Large intestine (tissue), 12 donors: ENCODE data around the gene MRPS17. TPM values are rescaled to one million over a fixed set of nuclear protein-coding genes. Genes with fewer than 3 reads are reported as not detected.

Source experiments
- DNase-seq, 2 donors: peaks; one replicate each; pipeline versions ENCODE4 v3.0.0 to v3.0.0-alpha.2; 2013
- H3K27ac ChIP-seq: one replicate; pipeline ENCODE4 v1.5.1; 2013; ENCODE audit warnings: low read length
- H3K27me3 ChIP-seq: 2 replicates; pipeline ENCODE4 v1.6.1; 2013; ENCODE audit warnings: low read length; ENCODE audit not compliant: control insufficient read depth, insufficient read depth
- H3K36me3 ChIP-seq: 2 replicates; pipeline ENCODE4 v1.6.1; 2013; ENCODE audit warnings: low read length; ENCODE audit not compliant: control insufficient read depth, insufficient read depth
- H3K4me1 ChIP-seq: one replicate; pipeline ENCODE4 v1.6.1; 2013; ENCODE audit warnings: low read length; ENCODE audit not compliant: control insufficient read depth, insufficient read depth
- H3K4me3 ChIP-seq: one replicate; pipeline ENCODE4 v1.5.1; 2013; ENCODE audit warnings: low read length
- H3K9me3 ChIP-seq: one replicate; pipeline ENCODE4 v1.6.1; 2013; ENCODE audit warnings: mild to moderate bottlenecking, low read depth, low read length, moderate library complexity; ENCODE audit not compliant: control insufficient read depth
- WGBS: methylation state at CpG from one replicate; pipeline ENCODE4 v1.1.5; 2013; ENCODE audit warnings: low lambda C conversion rate; ENCODE audit not compliant: insufficient coverage; 5-methylcytosine and 5-hydroxymethylcytosine counted together
- long read RNA-seq, 11 donors: transcript quantifications; one replicate each; lab custom pipeline, GENCODE V29; 2026
- polyA plus RNA-seq: library from polyadenylated mRNA; unstranded; fragments of 120-200 nt; gene quantifications from one replicate; pipeline ENCODE4 v1.2.1, GENCODE V29; 2013

MRPS17 gene
- 15.3 TPM for polyA plus RNA-seq
- long read RNA-seq, donor 1, transcript MRPS17-201 (3 exons, 1,845 nt), result major isoform, 7 of 7 reads
- long read RNA-seq, donor 1, partial matches to known transcripts, result 0 of 7 reads
- long read RNA-seq, donor 1, other reads (novel, unspliced or antisense), result 0 of 7 reads
- long read RNA-seq, donor 2, transcript MRPS17-201 (3 exons, 1,845 nt), result major isoform, 21 of 22 reads
- long read RNA-seq, donor 2, partial matches to known transcripts, result 0 of 22 reads
- long read RNA-seq, donor 2, other reads (novel, unspliced or antisense), result 0 of 22 reads
- long read RNA-seq, donor 3, transcript MRPS17-201 (3 exons, 1,845 nt), result major isoform, 34 of 47 reads
- long read RNA-seq, donor 3, partial matches to known transcripts, result 12 of 47 reads
- long read RNA-seq, donor 3, other reads (novel, unspliced or antisense), result 0 of 47 reads
- long read RNA-seq, donor 4, partial matches to known transcripts, result 0 of 1 reads
- long read RNA-seq, donor 4, other reads (novel, unspliced or antisense), result 0 of 1 reads
- long read RNA-seq, donor 5, transcript MRPS17-201 (3 exons, 1,845 nt), result major isoform, 11 of 11 reads
- long read RNA-seq, donor 5, partial matches to known transcripts, result 0 of 11 reads
- long read RNA-seq, donor 5, other reads (novel, unspliced or antisense), result 0 of 11 reads
- long read RNA-seq, donor 6, transcript MRPS17-201 (3 exons, 1,845 nt), result major isoform, 9 of 10 reads
- long read RNA-seq, donor 6, partial matches to known transcripts, result 0 of 10 reads
- long read RNA-seq, donor 6, other reads (novel, unspliced or antisense), result 0 of 10 reads
- long read RNA-seq, donor 7, transcript MRPS17-201 (3 exons, 1,845 nt), result major isoform, 7 of 7 reads
- long read RNA-seq, donor 7, partial matches to known transcripts, result 0 of 7 reads
- long read RNA-seq, donor 7, other reads (novel, unspliced or antisense), result 0 of 7 reads
- long read RNA-seq, donor 8, transcript MRPS17-201 (3 exons, 1,845 nt), result major isoform, 26 of 65 reads
- long read RNA-seq, donor 8, partial matches to known transcripts, result 39 of 65 reads
- long read RNA-seq, donor 8, other reads (novel, unspliced or antisense), result 0 of 65 reads
- long read RNA-seq, donor 9, transcript MRPS17-201 (3 exons, 1,845 nt), result major isoform, 15 of 22 reads
- long read RNA-seq, donor 9, partial matches to known transcripts, result 7 of 22 reads
- long read RNA-seq, donor 9, other reads (novel, unspliced or antisense), result 0 of 22 reads
- long read RNA-seq, donor 10, transcript MRPS17-201 (3 exons, 1,845 nt), result major isoform, 22 of 23 reads
- long read RNA-seq, donor 10, partial matches to known transcripts, result 0 of 23 reads
- long read RNA-seq, donor 10, other reads (novel, unspliced or antisense), result 0 of 23 reads
- long read RNA-seq, donor 11, transcript MRPS17-201 (3 exons, 1,845 nt), result major isoform, 11 of 16 reads
- long read RNA-seq, donor 11, partial matches to known transcripts, result 5 of 16 reads
- long read RNA-seq, donor 11, other reads (novel, unspliced or antisense), result 0 of 16 reads

DNA sequence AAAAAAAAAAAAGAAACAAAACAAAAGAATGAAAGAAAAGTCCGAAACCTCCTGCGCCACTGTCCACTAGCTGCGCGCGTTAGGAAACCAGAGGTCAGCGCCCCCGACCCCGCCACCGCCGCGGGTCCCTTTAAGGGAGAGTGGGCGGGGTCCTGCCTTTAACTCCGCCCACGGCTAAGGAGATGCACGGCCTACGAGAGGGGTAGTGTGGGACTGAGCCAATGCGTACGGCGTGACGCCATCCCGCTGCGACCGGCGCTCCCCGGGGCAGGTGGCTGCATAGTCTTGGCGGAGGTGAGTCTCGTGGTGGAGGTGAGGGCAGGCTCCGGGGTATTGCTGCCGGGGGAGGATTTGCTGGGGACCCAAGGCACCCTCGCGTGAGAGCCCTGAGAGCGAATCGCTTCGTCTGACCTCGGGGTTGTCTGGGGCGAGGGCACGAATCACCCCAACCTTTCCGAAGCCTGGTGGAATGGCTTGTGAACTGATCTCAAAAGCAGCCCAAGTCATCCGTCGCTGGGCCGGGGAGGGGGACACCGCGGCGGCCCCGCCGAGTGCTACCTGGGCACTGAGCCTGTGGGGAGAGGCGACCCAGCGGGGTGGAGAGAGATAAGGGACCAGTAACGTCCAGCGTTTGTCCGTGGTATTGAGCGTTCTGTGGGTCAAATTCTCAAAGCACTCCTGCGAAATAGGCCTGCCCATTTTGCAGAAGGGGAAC is at the start of gene MRPS17:
MRPS17 (plus strand) TSS at position 241 of the 715 bp plus-strand sequence. CDS start 1,319 bp downstream, outside the sequence.
- no CpG with 5 or more reads among the region's 53 CpGs for WGBS
- Histone ChIP-seq H3K9me3 (peaks cover 3% of the 10 kb centered on the region), H3K27ac (peak within 1 kb of the TSS; percentile 75), H3K36me3 (peaks cover 13% of the 10 kb centered on the region), H3K4me1 (no peaks in the 10 kb centered on the region), H3K27me3 (no peaks in the 10 kb centered on the region), H3K4me3 (peak within 1 kb of the TSS; percentile 97)
- peak; percentile 95 for DNase-seq

DNA sequence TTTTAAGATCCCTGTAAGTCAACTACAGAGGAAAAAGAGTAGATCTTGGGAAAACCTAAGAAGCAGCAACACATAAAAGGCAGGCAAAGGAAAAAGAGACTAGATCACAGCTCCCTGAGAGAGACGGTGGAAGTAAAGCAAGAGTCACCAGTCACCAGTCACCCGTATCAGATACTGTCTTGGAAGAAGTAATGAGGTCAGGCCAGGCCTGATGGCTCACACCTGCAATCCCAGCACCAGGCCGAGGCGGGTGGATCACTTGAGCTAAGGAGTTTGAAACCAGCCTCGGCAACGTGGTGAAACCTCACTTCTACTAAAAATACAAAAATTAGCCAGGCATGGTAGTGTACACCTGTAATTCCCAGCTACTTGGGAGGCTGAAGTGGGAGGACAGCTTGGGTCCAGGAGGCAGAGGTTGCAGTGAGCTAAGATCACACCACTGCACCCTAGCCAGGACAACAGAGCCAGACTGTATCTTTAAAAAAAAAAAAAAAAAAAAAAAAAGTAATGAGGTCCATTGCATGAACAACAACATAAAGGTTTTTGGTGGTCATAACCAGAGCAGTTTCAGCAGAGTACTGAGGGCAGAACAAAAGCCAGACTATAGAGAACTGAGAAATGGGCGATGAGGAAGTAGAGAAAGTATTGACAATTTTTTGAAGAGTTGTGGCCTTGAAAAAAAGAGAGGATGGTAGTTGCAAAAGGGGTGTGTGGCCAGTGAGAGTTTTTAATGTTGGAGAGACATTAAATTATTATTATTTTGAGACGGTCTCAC is 47.5 kb upstream of the MRPS17 start:
- no peaks in the 10 kb centered on the region for H3K27me3 ChIP-seq

DNA sequence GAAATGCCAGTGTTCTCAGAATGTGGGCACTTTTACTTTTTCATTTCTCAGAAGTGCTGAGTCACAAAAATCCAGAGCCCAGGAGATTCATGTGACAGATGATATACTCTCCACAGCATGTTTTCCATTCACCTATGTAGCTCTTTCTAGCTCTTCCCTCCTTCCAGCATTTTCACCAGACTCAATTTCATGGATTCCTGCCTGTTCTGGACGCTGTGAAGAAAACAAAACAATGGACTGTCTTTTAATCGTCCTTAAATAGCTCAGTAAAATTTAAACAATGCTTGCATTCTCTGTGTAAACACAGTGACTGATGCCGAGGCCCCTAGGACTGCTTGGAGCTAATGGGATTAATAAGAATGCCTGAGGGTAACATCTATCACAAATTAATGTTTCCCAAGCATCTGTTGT is 38.9 kb upstream of the MRPS17 start:
- Histone ChIP-seq H3K27ac (no peak overlapping the region), H3K9me3 (no peaks in the 10 kb centered on the region), H3K36me3 (peaks cover 25% of the 10 kb centered on the region), H3K4me1 (no peaks in the 10 kb centered on the region), H3K27me3 (no peaks in the 10 kb centered on the region), H3K4me3 (no peak overlapping the region)
- DNase-seq, result no peak
- no CpG with 5 or more reads among the region's 3 CpGs for WGBS

More for the DNA sequence above, 47.5 kb upstream of the MRPS17 start:
- no peaks in the 10 kb centered on the region for H3K4me1 ChIP-seq
- no peak overlapping the region for H3K4me3 ChIP-seq
- H3K9me3 ChIP-seq, result peaks cover 3% of the 10 kb centered on the region
- WGBS, result 100% methylated on average over 1 of the region's 8 CpGs
- DNase-seq, result no peak
- H3K36me3 ChIP-seq, result peaks cover 13% of the 10 kb centered on the region
- no peak overlapping the region for H3K27ac ChIP-seq

DNA sequence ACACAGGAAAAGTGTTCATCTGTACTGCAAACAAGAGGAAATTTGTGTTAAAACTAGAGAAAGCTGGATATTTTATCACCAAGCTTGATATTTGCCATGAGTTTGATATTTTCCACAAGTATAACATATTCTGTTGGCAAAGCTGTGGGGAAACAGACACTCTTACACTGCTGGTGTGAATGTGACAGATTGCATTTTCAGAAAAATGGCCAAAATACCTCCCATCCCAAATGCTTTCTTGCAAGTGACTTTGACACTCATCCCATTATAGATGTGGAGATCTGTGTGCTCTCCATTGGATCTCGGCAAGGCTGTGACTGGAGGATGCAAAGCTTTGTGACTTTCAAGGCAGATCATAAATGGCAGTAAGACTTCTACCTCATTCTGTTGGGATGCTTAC is 33.9 kb upstream of the MRPS17 start:
- no peak overlapping the region for H3K4me3 ChIP-seq
- no peak overlapping the region for H3K27ac ChIP-seq
- no peaks in the 10 kb centered on the region for H3K4me1 ChIP-seq
- H3K36me3 ChIP-seq, result peaks cover 15% of the 10 kb centered on the region
- no peaks in the 10 kb centered on the region for H3K9me3 ChIP-seq
- no peaks in the 10 kb centered on the region for H3K27me3 ChIP-seq
- no peak for DNase-seq
- WGBS, result no CpG with 5 or more reads among the region's 1 CpG

DNA sequence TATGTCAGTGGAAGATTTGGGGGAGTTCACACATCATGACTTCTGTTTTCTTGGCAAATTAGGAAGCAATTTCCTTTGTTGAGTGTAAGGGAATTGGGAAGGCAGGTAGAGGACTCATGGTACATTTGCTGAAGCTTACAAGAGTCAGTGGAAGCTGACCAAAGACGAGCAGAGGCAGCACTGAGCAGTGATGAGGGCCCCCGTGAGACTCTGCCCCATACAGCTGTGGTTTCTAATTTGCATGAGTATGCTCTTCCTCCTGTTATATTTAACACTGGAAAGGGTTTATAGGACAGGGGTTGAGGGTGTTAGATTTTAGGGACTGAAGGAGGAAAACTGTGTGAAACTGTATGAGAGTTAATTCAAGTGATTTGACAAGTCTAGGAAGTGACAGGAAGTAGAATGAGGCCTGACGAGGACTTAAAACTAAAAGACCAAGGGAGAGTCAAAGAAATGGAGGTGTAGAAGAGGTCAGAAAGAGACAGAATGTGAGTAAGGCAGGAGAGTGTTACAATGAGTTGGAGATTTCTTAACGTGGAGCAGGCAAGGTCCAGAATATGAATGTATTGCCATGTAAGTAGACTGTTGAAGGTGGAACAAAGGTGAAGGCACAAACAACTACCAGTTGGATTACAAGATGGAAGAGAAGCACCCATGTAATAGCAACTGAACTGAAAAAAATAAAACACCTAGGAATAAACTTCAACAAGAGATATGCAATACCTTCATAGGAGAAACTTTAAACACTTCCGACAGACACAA is 23.5 kb upstream of the MRPS17 start:
- Histone ChIP-seq H3K36me3 (peaks cover 6% of the 10 kb centered on the region), H3K27ac (no peak overlapping the region), H3K4me1 (no peaks in the 10 kb centered on the region), H3K9me3 (no peaks in the 10 kb centered on the region), H3K27me3 (no peaks in the 10 kb centered on the region), H3K4me3 (no peak overlapping the region)
- WGBS, result no CpG with 5 or more reads among the region's 5 CpGs
- no peak for DNase-seq

DNA sequence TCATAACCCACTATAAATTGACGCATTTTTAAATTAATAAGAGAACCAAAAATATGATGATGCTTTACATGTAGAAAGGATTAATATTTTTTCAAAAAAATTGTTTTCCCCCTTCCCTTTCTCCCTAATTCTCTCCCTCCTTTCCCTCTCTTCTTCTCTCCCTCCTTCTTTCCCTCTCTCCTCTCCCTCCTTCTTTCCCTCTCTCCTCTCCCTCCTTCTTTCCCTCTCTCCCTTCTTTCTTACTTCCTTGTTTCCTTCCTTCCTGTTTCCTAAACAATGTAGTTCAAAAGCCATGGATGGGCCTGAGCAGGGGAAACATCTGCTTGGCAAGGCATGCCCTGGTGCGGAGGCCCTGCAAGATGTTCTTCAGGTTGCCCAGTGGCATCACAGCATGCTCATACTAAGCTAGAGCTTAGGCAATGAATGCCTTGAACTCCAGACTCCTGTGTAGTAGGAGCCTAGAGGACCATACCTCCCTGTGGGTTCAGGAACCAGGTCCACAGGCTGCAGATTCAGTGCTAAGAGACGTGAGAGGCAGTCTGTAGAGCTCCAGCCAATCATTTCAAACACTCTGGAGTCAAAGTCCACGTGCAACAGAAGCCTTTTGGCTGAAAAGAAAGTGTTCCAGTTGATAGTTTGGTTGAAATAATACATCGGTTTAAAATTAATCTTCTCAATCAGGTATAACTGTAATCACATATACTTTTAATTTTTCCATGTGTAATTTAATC is 20.1 kb upstream of the MRPS17 start:
- 94% methylated on average over 2 of the region's 5 CpGs for WGBS
- Histone ChIP-seq H3K27ac (no peak overlapping the region), H3K36me3 (no peaks in the 10 kb centered on the region), H3K4me1 (no peaks in the 10 kb centered on the region), H3K4me3 (no peak overlapping the region), H3K27me3 (no peaks in the 10 kb centered on the region), H3K9me3 (no peaks in the 10 kb centered on the region)
- DNase-seq, result no peak

DNA sequence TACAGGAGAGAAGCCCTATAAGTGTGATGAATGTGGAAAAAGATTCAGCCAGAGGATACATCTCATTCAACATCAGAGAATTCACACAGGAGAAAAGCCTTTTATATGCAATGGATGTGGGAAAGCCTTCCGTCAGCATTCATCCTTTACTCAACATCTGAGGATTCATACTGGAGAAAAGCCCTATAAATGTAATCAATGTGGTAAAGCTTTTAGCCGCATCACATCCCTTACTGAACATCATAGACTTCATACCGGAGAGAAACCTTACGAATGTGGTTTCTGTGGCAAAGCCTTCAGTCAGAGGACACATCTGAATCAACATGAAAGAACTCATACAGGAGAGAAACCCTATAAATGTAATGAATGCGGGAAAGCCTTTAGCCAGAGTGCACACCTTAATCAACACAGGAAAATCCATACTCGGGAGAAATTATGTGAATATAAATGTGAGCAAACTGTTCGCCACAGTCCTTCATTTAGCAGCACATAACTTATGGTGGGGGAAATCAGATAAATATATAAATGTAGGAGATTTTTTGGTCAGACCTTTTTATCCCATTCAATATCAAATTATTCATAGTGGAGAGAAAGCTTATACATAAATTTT is 12.1 kb upstream of the MRPS17 start:
- Histone ChIP-seq H3K4me3 (no peak overlapping the region), H3K9me3 (peaks cover 8% of the 10 kb centered on the region), H3K36me3 (peaks cover 4% of the 10 kb centered on the region), H3K4me1 (no peaks in the 10 kb centered on the region), H3K27ac (no peak overlapping the region), H3K27me3 (no peaks in the 10 kb centered on the region)
- WGBS, result 100% methylated on average over 4 of the region's 7 CpGs
- no peak for DNase-seq

DNA sequence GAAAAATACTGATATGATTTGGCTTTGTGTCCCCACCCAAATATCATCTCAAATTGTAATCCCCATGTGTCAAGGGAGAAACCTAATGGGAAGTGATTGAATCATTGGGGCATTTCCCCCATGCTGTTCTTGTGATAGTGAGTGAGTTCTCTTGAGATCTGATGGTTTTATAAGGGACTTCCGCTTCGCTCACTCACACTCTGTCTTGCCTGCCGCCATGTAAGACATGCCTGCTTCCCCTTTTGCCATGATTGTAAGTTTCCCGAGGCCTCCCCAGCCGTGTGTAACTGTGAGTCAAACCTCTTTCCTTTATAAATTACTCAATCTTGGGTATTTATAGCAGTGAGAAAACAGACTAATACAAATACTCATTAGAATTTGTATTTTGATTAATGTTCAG is 5.1 kb upstream of the MRPS17 start:
- Histone ChIP-seq H3K36me3 (no peaks in the 10 kb centered on the region), H3K4me1 (no peaks in the 10 kb centered on the region), H3K4me3 (no peak overlapping the region), H3K27me3 (no peaks in the 10 kb centered on the region), H3K9me3 (no peaks in the 10 kb centered on the region), H3K27ac (no peak overlapping the region)
- no peak for DNase-seq
- no CpG with 5 or more reads among the region's 5 CpGs for WGBS
